Omental fat pad (tissue), 4 donors: Measurements from ENCODE around the gene KCTD10. TPM values are rescaled to one million over a fixed set of nuclear protein-coding genes. Genes with fewer than 3 reads are reported as not detected.
A peak's percentile ranks its signal among the peaks of the same experiment; 100 is the strongest.

Experiments
- ATAC-seq: fragments of 150-250 bp; one replicate; pipeline ENCODE4 v1.9.1; 2016; ENCODE audit warnings: mild to moderate bottlenecking, moderate library complexity; ENCODE audit not compliant: low FRiP score
- DNase-seq: peaks from one replicate; pipeline ENCODE4 v3.0.0-alpha.2; 2019; ENCODE audit warnings: low spot score
- CTCF ChIP-seq, 3 donors: fragments of 450-650 bp; IDR thresholded peaks; one replicate each; pipeline ENCODE4 v1.5.1; 2016 to 2017; ENCODE audit warnings: antibody characterized with exemption in 3 of 3, mild to moderate bottlenecking in 3 of 3, moderate library complexity in 2 of 3
- total RNA-seq, 4 donors: library from RNA; depleted of rRNA; stranded (reverse); fragments of >200 nt; gene quantifications; one replicate each; pipeline ENCODE4 v1.1.0, GENCODE V29; 2016

The KCTD10 gene
- total RNA-seq, 4 donors from 2014 or later, result 75.6 to 99.6 (median 81.8) TPM

GRCh38 chr12:109519787-109520186, 42.7 kb upstream of the KCTD10 start:
- no peak for TF ChIP-seq CTCF (IDR thresholded peaks at IDR 0.05)

GRCh38 chr12:109518820-109519665, 41.9 kb upstream of the KCTD10 start:
- TF ChIP-seq CTCF (IDR thresholded peaks at IDR 0.05), result no peak
- ATAC-seq (no peak), DNase-seq (peak; percentile 54)

More at GRCh38 chr12:109519787-109520186, 42.7 kb upstream of the KCTD10 start:
- no peak for DNase-seq
- no peak for ATAC-seq

- TF ChIP-seq CTCF (IDR thresholded peaks at IDR 0.05), result no peak
- DNase-seq (no peak), ATAC-seq (no peak)
These were observed 40.5 kb upstream of the KCTD10 start for GRCh38 chr12:109517619-109518018.

GRCh38 chr12:109513977-109514376, 36.9 kb upstream of the KCTD10 start:
- TF ChIP-seq CTCF (IDR thresholded peaks at IDR 0.05), result no peak
- no peak for DNase-seq
- no peak for ATAC-seq

GRCh38 chr12:109513051-109513450, 36.0 kb upstream of the KCTD10 start:
- DNase-seq, result no peak
- no peak for TF ChIP-seq CTCF (IDR thresholded peaks at IDR 0.05)

GRCh38 chr12:109512608-109513007, 35.5 kb upstream of the KCTD10 start:
- no peak for DNase-seq
- no peak for TF ChIP-seq CTCF (IDR thresholded peaks at IDR 0.05)
- no peak for ATAC-seq

More at GRCh38 chr12:109513051-109513450, 36.0 kb upstream of the KCTD10 start:
- ATAC-seq, result no peak

- ATAC-seq (no peak), DNase-seq (no peak)
- TF ChIP-seq CTCF (IDR thresholded peaks at IDR 0.05), result no peak
These were observed 33.1 kb upstream of the KCTD10 start for GRCh38 chr12:109510196-109510595.
